ENCODE results near the gene ANGPT4.
"Not testable (repeated sequence)": the region's sequence is repeated elsewhere in the genome, so short reads cannot be mapped to it uniquely, and the experiment has no call there.

The ANGPT4 gene

GRCh38 chr20:906703-907270 is 9.3 kb downstream of the ANGPT4 start:
- DNase-seq (ENCODE audit: low read depth, low spot score), result no peak

- no peak for DNase-seq (ENCODE audit: low read depth, low spot score)
These were observed 10.1 kb downstream of the ANGPT4 start for GRCh38 chr20:906001-906520.

- DNase-seq (ENCODE audit: low read depth, low spot score), result no peak
These were observed 10.7 kb downstream of the ANGPT4 start for GRCh38 chr20:905396-905961.

GRCh38 chr20:904039-904545 is 12.0 kb downstream of the ANGPT4 start:
- DNase-seq (ENCODE audit: low read depth, low spot score), result no peak

GRCh38 chr20:897436-897835 is 18.7 kb downstream of the ANGPT4 start:
- not testable (repeated sequence) for DNase-seq (ENCODE audit: low read depth, low spot score)

GRCh38 chr20:896501-897025 is 19.6 kb downstream of the ANGPT4 start:
- DNase-seq (ENCODE audit: low read depth, low spot score), result no peak

GRCh38 chr20:892371-892770 is 23.8 kb downstream of the ANGPT4 start:
- DNase-seq (ENCODE audit: low read depth, low spot score), result not testable (repeated sequence)

- DNase-seq (ENCODE audit: low read depth, low spot score), result no peak
These were observed 24.4 kb downstream of the ANGPT4 start for GRCh38 chr20:891706-892080.

GRCh38 chr20:891058-891705 is 25.0 kb downstream of the ANGPT4 start:
- no peak for DNase-seq (ENCODE audit: low read depth, low spot score)

- no peak for DNase-seq (ENCODE audit: low read depth, low spot score)
These were observed 25.5 kb downstream of the ANGPT4 start for GRCh38 chr20:890666-891057.

GRCh38 chr20:889932-890463 is 26.1 kb downstream of the ANGPT4 start:
- DNase-seq (ENCODE audit: low read depth, low spot score), result no peak

- DNase-seq (ENCODE audit: low read depth, low spot score), result no peak
These were observed 27.0 kb downstream of the ANGPT4 start for GRCh38 chr20:889106-889505.

- no peak for DNase-seq (ENCODE audit: low read depth, low spot score)
These were observed 28.1 kb downstream of the ANGPT4 start for GRCh38 chr20:888057-888456.

GRCh38 chr20:887137-887536 is 29.0 kb downstream of the ANGPT4 start:
- DNase-seq (ENCODE audit: low read depth, low spot score), result no peak

GRCh38 chr20:884983-885952 is 30.9 kb downstream of the ANGPT4 start:
- DNase-seq (ENCODE audit: low read depth, low spot score), result peak; percentile 95

GRCh38 chr20:881783-882144 is 34.4 kb downstream of the ANGPT4 start:
- no peak for DNase-seq (ENCODE audit: low read depth, low spot score)

GRCh38 chr20:881051-881782 is 34.9 kb downstream of the ANGPT4 start:
- no peak for DNase-seq (ENCODE audit: low read depth, low spot score)

GRCh38 chr20:879626-880025 is 36.5 kb downstream of the ANGPT4 start:
- DNase-seq (ENCODE audit: low read depth, low spot score), result no peak

- peak; percentile 21 for DNase-seq (ENCODE audit: low read depth, low spot score)
These were observed 37.4 kb downstream of the ANGPT4 start for GRCh38 chr20:878511-879307.

GRCh38 chr20:877814-878213 is 38.3 kb downstream of the ANGPT4 start:
- no peak for DNase-seq (ENCODE audit: low read depth, low spot score)
